Right lobe of liver (tissue), 4 donors: ENCODE data around the gene HCLS1.

ENCODE experiments used
- CTCF ChIP-seq, 4 donors: fragments of 200-600 bp in 3 of 4; fragments of 450-650 bp in 1 of 4; IDR thresholded peaks; one replicate each; pipeline versions ENCODE4 v1.5.1 to v1.8.0; 2016 to 2022; ENCODE audit warnings: antibody characterized with exemption in 4 of 4, mild to moderate bottlenecking in 2 of 4
- POLR2A ChIP-seq: fragments of 450-650 bp; IDR thresholded peaks from one replicate; pipeline ENCODE4 v1.6.1; 2017; ENCODE audit warnings: antibody characterized with exemption, mild to moderate bottlenecking
- donor health status: DM: no; HTN: no; CAD: no.
- donor health status: DM: no; HTN: no; CAD: no.
- donor health status: DM: no; HTN: yes; CAD: no.

- TF ChIP-seq CTCF (IDR thresholded peaks at IDR 0.05) (no peak), POLR2A (no peak)
Measured at GRCh38 chr3:121581691-121582090, 79.0 kb downstream of the HCLS1 start.
